Suppressor macrophage treated with lipopolysaccharide for 1 hour (primary cell): Measurements from ENCODE around the gene RAMP2.
"Not testable (repeated sequence)": the region's sequence is repeated elsewhere in the genome, so short reads cannot be mapped to it uniquely, and the experiment has no call there.

Experiments used
- DNase-seq, 3 donors: peaks; one replicate each; pipeline ENCODE4 v3.0.0-alpha.2; 2020 to 2022

The RAMP2 gene

GRCh38 chr17:42760652-42761581 is at the start of gene RAMP2:
RAMP2 (plus strand) TSS chr17:42761227; CDS start chr17:42761262, 35 bp downstream.
- peak in 2 of 3 donors; percentile 32 to 71 for DNase-seq

- DNase-seq: peak; percentile 82 to 92 (median 87)
Observed at GRCh38 chr17:42720996-42721583, 39.9 kb upstream of the RAMP2 start.

- no peak for DNase-seq
Observed at GRCh38 chr17:42723636-42724035, 37.4 kb upstream of the RAMP2 start.

GRCh38 chr17:42725143-42725542 is 35.9 kb upstream of the RAMP2 start:
- DNase-seq: no peak

- no peak for DNase-seq
Observed at GRCh38 chr17:42740699-42741098, 20.3 kb upstream of the RAMP2 start.

GRCh38 chr17:42742916-42743315 is 18.1 kb upstream of the RAMP2 start:
- DNase-seq: not testable (repeated sequence)

- no peak for DNase-seq
Observed at GRCh38 chr17:42743595-42744282, 17.3 kb upstream of the RAMP2 start.

GRCh38 chr17:42744283-42744805 is 16.7 kb upstream of the RAMP2 start:
- peak; percentile 74 to 86 (median 74) for DNase-seq

- peak; percentile 94 to 98 (median 97) for DNase-seq
Observed at GRCh38 chr17:42744806-42745617, 16.0 kb upstream of the RAMP2 start, which contains the start of gene EZH1. EZH1 (minus strand) TSS chr17:42745040; CDS start chr17:42728941, 16,099 bp downstream.

- DNase-seq: no peak
Observed at GRCh38 chr17:42748202-42748907, 12.7 kb upstream of the RAMP2 start.

- no peak for DNase-seq
Observed at GRCh38 chr17:42748908-42749798, 11.9 kb upstream of the RAMP2 start.

GRCh38 chr17:42750739-42751344 is 10.2 kb upstream of the RAMP2 start:
- DNase-seq: peak; percentile 45 to 64 (median 50)

- DNase-seq: no peak
Observed at GRCh38 chr17:42751628-42752027, 9.4 kb upstream of the RAMP2 start.

GRCh38 chr17:42754782-42755181 is 6.2 kb upstream of the RAMP2 start:
- no peak for DNase-seq

- peak; percentile 78 to 88 (median 86) for DNase-seq
Observed at GRCh38 chr17:42759982-42760651, 910 bp upstream of the RAMP2 start.

GRCh38 chr17:42761638-42762037 is 611 bp downstream of the RAMP2 start:
- DNase-seq: no peak

- DNase-seq: no peak
Observed at GRCh38 chr17:42766124-42766523, 5.1 kb downstream of the RAMP2 start.

- DNase-seq: no peak
Observed at GRCh38 chr17:42767512-42767911, 6.5 kb downstream of the RAMP2 start.

GRCh38 chr17:42768006-42768405 is 7.0 kb downstream of the RAMP2 start:
- not testable (repeated sequence) for DNase-seq
